Testis (tissue), 2 donors: ENCODE measurements around the gene SRGAP1.

Source experiments
- POLR2A ChIP-seq: fragments of 450-650 bp; IDR thresholded peaks from one replicate; pipeline ENCODE4 v1.6.1; 2017; ENCODE audit warnings: antibody characterized with exemption, mild to moderate bottlenecking, moderate library complexity
- TF ChIP-seq, protein P1 (sequence below), 3 experiments: fragments of 450-650 bp in 2 of 3; fragments of 200-600 bp in 1 of 3; sonication (generic) in 1 of 3; IDR thresholded peaks; one replicate each; pipeline ENCODE4 v1.5.1; 2016 to 2019; ENCODE audit warnings: antibody characterized with exemption in 3 of 3, mild to moderate bottlenecking in 2 of 3, moderate library complexity in 1 of 3

DNA sequence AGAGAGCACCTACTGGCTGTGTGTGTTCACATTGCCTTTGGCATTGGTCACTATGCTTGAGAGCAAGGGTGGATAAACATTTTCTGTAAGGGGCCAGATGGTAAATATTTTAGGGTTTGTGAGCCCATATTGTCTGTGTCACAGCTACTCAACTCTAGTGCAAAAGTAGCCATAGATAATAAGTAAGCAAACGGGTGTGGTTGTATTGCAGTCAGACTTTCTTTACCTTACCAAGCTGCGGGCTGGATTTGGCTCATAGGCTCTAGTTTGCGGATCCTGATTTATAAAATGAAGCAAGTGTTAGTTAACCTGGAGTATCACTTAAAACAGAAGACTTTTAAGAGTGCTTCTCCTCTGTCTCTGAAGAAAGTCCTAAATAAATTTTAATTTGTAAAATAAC lies 208.6 kb downstream of the SRGAP1 start:
- no peak for TF ChIP-seq POLR2A
- TF ChIP-seq, protein P1, sequence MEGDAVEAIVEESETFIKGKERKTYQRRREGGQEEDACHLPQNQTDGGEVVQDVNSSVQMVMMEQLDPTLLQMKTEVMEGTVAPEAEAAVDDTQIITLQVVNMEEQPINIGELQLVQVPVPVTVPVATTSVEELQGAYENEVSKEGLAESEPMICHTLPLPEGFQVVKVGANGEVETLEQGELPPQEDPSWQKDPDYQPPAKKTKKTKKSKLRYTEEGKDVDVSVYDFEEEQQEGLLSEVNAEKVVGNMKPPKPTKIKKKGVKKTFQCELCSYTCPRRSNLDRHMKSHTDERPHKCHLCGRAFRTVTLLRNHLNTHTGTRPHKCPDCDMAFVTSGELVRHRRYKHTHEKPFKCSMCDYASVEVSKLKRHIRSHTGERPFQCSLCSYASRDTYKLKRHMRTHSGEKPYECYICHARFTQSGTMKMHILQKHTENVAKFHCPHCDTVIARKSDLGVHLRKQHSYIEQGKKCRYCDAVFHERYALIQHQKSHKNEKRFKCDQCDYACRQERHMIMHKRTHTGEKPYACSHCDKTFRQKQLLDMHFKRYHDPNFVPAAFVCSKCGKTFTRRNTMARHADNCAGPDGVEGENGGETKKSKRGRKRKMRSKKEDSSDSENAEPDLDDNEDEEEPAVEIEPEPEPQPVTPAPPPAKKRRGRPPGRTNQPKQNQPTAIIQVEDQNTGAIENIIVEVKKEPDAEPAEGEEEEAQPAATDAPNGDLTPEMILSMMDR (IDR thresholded peaks at IDR 0.05) = no peak
